Adrenal gland (tissue), 12 donors: ENCODE data around the gene REXO5. TPM values are rescaled to one million over a fixed set of nuclear protein-coding genes. Genes with fewer than 3 reads are reported as not detected.

Source experiments
- DNase-seq, 7 donors: peaks; one replicate each; pipeline ENCODE4 v3.0.0-alpha.2; 2019 to 2020
- H3K27ac ChIP-seq, 5 donors: fragments of 200-600 bp; sonication (generic) in 4 of 5; 1 replicate in 3 of 5; 2 replicates in 2 of 5; pipeline versions ENCODE4 v1.5.1 to v1.8.0; 2016 to 2020; ENCODE audit warnings: mild to moderate bottlenecking in 1 of 5
- H3K27me3 ChIP-seq: fragments of 200-600 bp; 2 replicates; pipeline ENCODE4 v1.8.0; 2021
- H3K36me3 ChIP-seq, 2 donors: fragments of 200-600 bp; replicated peaks in 1 of 2; 1 replicate in 1 of 2; 2 replicates in 1 of 2; pipeline versions ENCODE4 v1.5.1 to v1.8.0; 2018 to 2022
- H3K4me1 ChIP-seq, 2 donors: fragments of 200-600 bp; replicated peaks in 1 of 2; 1 replicate in 1 of 2; 2 replicates in 1 of 2; pipeline versions ENCODE4 v1.5.1 to v1.8.0; 2018 to 2021
- H3K4me3 ChIP-seq, 4 donors: fragments of 200-600 bp; sonication (generic) in 3 of 4; one replicate each; pipeline ENCODE4 v1.5.1; 2016 to 2018
- H3K9me3 ChIP-seq, 3 donors: fragments of 200-600 bp; sonication (generic) in 1 of 3; replicated peaks in 1 of 3; 1 replicate in 2 of 3; 2 replicates in 1 of 3; pipeline versions ENCODE4 v1.5.1 to v1.8.0; 2016 to 2021
- CTCF ChIP-seq, 6 experiments: fragments of 450-650 bp in 4 of 6; fragments of 200-600 bp in 2 of 6; sonication (generic) in 1 of 6; IDR thresholded peaks; 1 replicate in 5 of 6; 2 replicates in 1 of 6; pipeline versions ENCODE4 v1.5.1 to v1.8.0; 2016 to 2021; ENCODE audit warnings: antibody characterized with exemption in 6 of 6, mild to moderate bottlenecking in 2 of 6, moderate library complexity in 1 of 6
- POLR2A ChIP-seq, 2 donors: fragments of 450-650 bp; IDR thresholded peaks; one replicate each; pipeline ENCODE4 v1.6.1; 2017; ENCODE audit warnings: antibody characterized with exemption in 2 of 2, mild to moderate bottlenecking in 2 of 2, moderate library complexity in 1 of 2
- WGBS, 4 donors: extraction: QIAGEN DNeasy Blood & Tissue Kit in 2 of 4; methylation state at CpG; one replicate each; pipeline versions ENCODE4 v1.1.5 to v1.1.7; 2013 to 2017; 5-methylcytosine and 5-hydroxymethylcytosine counted together
- intact Hi-C, 2 donors: fragments of 100-400 bp; cut with DNase I; formaldehyde crosslinking; loops; one replicate each; pipeline versions ENCODE4 v1.14.1 to v1.15.0; 2022 to 2023
- polyA plus RNA-seq, 3 donors: library from polyadenylated mRNA; stranded (reverse); fragments of 200-250 nt in 2 of 3; fragments of 350-450 nt in 1 of 3; fragmentation: Illumina TruSeq in 1 of 3; extraction: RNeasy Lipid Tissue Mini Kit (QIAGEN cat#74804) in 1 of 3; gene quantifications; one replicate each; pipeline ENCODE4 v1.2.3, GENCODE V29; 2013 to 2014
- total RNA-seq, 9 donors: library from RNA; depleted of rRNA in 4 of 9; stranded (reverse); fragments of >200 nt in 4 of 9; fragments of 120-200 nt in 1 of 9; fragmentation: NEBNext Ultra II Directional in 1 of 9; extraction: Animal tissue kit (Norgen Biotek cat#: 25700) in 1 of 9; gene quantifications; one replicate each; pipeline versions ENCODE4 v1.1.0 to v1.2.4, GENCODE V29; 2013 to 2023
- donor health status: healthy with polysubstance abuse.
- donor health status: Bipolar disorder and iron deficiency.
- donor health status: DM: yes; HTN: yes; CAD: no.
- donor health status: DM: no; HTN: no; CAD: no.
- donor health status: DM: no; HTN: no; CAD: no.
- donor health status: DM: yes; HTN: yes; CAD: no.

Gene REXO5
- total and polyA plus RNA-seq, 12 donors = 0.78 to 10.1 (median 3.5) TPM

GRCh38 chr16:20875355-20875650, 69.0 kb downstream of the REXO5 start:
- intact Hi-C loops = no loop called here
- no peak for DNase-seq
- no peak overlapping the region for H3K4me3 ChIP-seq
- WGBS, 4 donors = 76 to 89% (median 87%) methylated on average over 1 of the region's 1 CpG
- H3K27me3 ChIP-seq = no peaks in the 10 kb centered on the region
- no peaks in the 10 kb centered on the region for H3K36me3 ChIP-seq
- peaks cover 30 to 53% of the 10 kb centered on the region in 2 donors for H3K4me1 ChIP-seq
- no peaks in the 10 kb centered on the region for H3K9me3 ChIP-seq
- H3K27ac ChIP-seq = no peak overlapping the region
- TF ChIP-seq POLR2A (IDR thresholded peaks at IDR 0.05) = no peak
- no peak for TF ChIP-seq CTCF (IDR thresholded peaks at IDR 0.05)

- peak overlapping the region in 1 of 4 donors; percentile 16 for H3K4me3 ChIP-seq
- TF ChIP-seq POLR2A (IDR thresholded peaks at IDR 0.05) = no peak
- no peak for TF ChIP-seq CTCF (IDR thresholded peaks at IDR 0.05)
- no peaks in the 10 kb centered on the region for H3K9me3 ChIP-seq
- DNase-seq = no peak
- H3K27me3 ChIP-seq = no peaks in the 10 kb centered on the region
- H3K4me1 ChIP-seq = peaks cover 20 to 48% of the 10 kb centered on the region in 2 donors
- intact Hi-C loops = no loop called here
- no peaks in the 10 kb centered on the region for H3K36me3 ChIP-seq
- 79 to 87% (median 82%) methylated on average over 5 of the region's 5 CpGs for WGBS, 4 donors
- peak overlapping the region in 4 of 5 donors; percentile 56 to 71 (median 64) for H3K27ac ChIP-seq
Observed at GRCh38 chr16:20878682-20879147, 72.4 kb downstream of the REXO5 start.

GRCh38 chr16:20879175-20880040, 73.1 kb downstream of the REXO5 start:
- Histone ChIP-seq H3K4me3 (peak overlapping the region in 1 of 4 donors; percentile 16), H3K27ac (peak overlapping the region in 4 of 5 donors; percentile 56 to 71 (median 64)), H3K4me1 (peaks cover 20 to 55% of the 10 kb centered on the region in 2 donors)

More at GRCh38 chr16:20879175-20880040, 73.1 kb downstream of the REXO5 start:
- Histone ChIP-seq H3K27me3 (no peaks in the 10 kb centered on the region), H3K9me3 (no peaks in the 10 kb centered on the region), H3K36me3 (no peaks in the 10 kb centered on the region)
- WGBS, 4 donors = 30 to 33% (median 32%) methylated on average over 7 of the region's 7 CpGs
- intact Hi-C loops = no loop called here
- no peak for DNase-seq
- TF ChIP-seq POLR2A (IDR thresholded peaks at IDR 0.05) = no peak
- TF ChIP-seq CTCF (IDR thresholded peaks at IDR 0.05) = peak in 1 of 6 experiments; percentile 21
